ENCODE results near the gene RAB32.
A peak's percentile ranks its signal among the peaks of the same experiment; 100 is the strongest.
"Not testable (repeated sequence)": the region's sequence is repeated elsewhere in the genome, so short reads cannot be mapped to it uniquely, and the experiment has no call there.

The RAB32 gene

DNA sequence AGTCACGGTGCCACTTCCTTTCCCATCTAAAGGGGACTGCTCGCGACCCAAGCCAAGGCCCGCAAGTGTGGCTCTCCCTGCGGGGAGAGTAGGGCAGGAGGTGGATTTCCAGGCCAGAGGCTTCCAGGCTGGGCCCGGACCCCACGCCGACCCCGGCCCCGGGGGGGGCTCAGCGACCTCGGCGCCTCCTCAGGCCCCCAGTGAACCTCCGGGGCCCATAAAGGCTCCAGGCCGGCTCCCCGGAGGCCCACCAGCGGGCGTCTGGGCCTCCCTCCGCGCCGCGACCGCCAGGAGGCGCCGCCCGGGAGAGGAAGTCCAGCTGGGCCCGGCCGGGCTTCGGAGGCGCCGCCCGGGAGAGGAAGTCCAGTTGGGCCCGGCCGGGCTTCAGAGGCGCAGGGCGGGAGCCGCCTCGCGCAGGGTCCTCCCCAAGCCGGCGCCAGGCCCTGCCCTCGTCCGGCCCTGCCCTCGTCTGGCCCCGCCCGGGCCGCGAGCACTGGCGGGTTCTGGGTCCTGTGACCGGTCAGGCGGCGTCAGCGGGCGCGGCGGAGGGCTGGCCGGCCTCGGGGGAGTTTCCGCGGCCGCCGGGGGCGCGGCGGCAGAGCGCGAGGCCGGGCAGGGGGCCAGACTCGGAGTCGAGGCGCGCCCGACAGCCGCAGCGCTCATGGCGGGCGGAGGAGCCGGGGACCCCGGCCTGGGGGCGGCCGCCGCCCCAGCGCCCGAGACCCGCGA lies at the start of gene RAB32:
Gene RAB32, plus strand, starts transcription at position 623 of the 729 bp plus-strand sequence. Its CDS starts 39 bp downstream, at position 662.
- peak; percentile 70 for DNase-seq (ENCODE audit: insufficient read length, low spot score)
- FAIRE-seq, result peak; percentile 52

DNA sequence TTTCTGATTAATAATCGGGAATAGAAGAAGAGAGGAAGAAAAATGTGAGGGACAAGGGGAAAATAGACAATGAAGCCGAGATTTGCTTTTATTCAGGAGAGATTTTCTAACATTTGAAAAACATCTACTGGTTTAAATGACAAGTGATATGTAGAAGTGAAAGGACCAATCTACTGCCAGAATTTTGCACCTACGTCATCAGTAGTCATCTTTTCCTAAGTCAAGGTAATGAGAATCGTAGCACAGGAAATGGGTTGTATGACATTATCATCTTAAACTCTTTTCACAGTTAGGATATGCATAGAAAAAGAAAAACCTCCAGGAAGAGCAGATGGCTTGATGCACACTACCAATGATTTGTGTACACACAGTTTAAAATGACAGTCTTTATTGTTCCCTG lies 45.3 kb upstream of the RAB32 start:
- FAIRE-seq, result no peak

DNA sequence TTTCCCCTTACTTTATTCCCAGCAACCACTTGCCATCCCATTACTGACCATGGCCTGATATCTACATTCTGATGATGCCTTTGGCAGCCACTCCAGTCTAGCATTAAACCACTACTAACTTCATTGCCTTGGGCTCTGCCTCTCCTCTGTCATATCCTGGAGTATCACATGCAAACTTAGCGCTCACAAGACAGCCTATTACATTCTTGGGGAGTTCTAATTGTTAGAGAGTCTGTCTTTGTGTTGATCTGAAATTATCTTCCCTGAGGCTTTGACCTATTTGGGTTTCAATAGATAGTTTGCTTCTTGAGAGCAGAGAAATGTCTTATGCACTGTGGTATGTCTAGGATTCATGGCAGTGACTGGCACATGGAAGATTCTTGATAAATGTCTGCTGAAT lies 40.5 kb upstream of the RAB32 start:
- FAIRE-seq, result no peak
- DNase-seq (ENCODE audit: insufficient read length, low spot score), result no peak

More for the DNA sequence above, 45.3 kb upstream of the RAB32 start:
- no peak for DNase-seq (ENCODE audit: insufficient read length, low spot score)

DNA sequence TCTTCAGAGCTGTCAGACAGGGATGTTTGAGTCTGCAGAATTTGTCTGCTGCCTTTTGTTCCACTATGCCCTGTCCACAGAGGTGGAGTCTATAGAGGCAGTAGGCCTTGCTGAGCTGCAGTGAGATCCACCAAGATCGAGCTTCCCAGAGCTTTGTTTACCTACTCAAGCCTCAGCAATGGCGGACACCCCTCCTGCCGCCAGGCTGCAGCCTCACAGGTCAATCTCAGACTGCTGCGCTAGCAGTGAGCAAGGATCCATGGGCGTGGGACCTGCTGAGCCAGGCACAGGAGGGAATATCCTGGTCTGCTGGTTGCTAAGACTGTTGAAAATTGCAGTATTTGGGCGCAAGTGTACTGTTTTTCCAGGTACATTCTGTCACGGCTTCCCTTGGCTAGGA lies 28.4 kb upstream of the RAB32 start:
- no peak for DNase-seq (ENCODE audit: insufficient read length, low spot score)
- FAIRE-seq, result no peak

DNA sequence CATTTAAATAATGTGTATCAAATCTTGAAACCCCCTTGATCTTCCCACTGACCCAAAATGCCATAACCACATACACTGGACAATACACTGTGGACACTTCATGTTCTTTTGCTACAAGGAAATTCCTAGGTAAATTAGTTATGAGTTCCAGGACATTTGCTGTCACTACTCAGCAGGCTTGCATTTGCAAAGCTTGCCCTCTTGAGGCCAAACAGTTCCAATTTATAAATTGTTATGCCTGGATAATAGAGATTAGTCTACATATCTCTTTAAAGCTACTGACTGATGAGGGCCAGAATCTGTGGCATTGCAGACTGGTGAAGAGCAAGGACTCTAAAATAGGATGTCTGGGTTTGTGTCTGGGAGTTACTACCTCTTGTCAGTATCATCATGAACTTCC lies 17.4 kb upstream of the RAB32 start:
- DNase-seq (ENCODE audit: insufficient read length, low spot score) (no peak), FAIRE-seq (no peak)

DNA sequence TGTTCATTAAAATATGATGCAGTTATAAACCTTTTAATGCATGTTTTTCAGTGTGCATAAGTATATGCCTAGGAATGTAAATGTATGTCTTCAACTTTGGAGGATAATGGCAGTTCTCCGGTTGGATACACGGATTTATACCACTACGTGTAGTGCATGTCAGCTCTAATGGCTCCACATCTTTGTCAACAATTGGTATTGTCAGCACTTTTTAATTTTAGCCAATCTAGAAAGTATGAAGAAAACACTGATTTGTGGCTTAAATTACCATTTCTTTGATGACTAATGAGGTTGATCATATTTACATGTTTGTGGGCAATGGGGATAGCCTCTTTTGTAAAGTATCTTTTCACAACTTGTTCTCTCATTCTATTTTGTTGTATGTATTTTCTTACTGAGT lies 10.9 kb upstream of the RAB32 start:
- DNase-seq (ENCODE audit: insufficient read length, low spot score), result no peak
- FAIRE-seq, result no peak

DNA sequence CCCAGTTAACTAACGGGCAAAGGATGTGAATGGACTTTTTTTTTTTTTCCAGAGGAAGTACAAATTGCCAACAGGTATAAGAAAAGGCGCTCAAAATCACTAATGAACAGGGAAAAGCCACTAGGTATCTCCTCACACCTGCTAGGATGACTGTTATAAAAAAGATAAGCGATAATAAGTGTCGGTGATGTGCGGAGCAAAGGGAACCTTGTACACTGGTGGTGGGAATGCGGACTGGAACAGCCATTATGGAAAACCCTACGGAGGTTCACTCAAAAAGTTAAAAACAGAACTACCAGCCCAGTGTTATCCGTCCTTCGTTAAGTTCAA lies 787 bp upstream of the RAB32 start:
- no peak for DNase-seq (ENCODE audit: insufficient read length, low spot score)
- no peak for FAIRE-seq

DNA sequence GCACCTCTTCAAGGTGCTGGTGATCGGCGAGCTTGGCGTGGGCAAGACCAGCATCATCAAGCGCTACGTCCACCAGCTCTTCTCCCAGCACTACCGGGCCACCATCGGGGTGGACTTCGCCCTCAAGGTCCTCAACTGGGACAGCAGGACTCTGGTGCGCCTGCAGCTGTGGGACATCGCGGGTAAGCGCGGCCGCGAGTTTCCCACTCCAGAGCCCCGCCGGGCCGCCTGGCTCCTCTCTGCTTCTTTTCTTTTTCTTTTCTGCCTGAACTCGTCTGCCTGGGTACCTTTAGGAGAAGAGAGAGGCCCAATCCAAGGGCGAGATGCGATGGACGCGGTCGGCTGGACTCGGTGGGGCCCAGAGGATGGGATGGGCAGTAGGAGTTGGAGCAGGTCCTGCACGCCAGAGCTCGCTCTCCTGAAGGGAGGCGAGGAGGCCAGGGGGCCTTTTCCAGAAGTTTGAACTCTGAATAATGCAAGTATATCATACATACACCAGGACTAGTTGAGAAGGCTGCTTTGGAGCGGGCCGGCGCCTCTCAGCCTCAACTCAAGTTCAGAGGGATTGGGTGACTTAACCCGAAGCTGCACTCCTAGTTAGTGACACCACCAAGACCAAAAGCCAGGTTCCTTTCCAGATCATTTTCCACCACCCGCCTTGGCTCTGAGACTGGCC lies 445 bp downstream of the RAB32 start:
- DNase-seq (ENCODE audit: insufficient read length, low spot score) (peak; percentile 11), FAIRE-seq (no peak)

DNA sequence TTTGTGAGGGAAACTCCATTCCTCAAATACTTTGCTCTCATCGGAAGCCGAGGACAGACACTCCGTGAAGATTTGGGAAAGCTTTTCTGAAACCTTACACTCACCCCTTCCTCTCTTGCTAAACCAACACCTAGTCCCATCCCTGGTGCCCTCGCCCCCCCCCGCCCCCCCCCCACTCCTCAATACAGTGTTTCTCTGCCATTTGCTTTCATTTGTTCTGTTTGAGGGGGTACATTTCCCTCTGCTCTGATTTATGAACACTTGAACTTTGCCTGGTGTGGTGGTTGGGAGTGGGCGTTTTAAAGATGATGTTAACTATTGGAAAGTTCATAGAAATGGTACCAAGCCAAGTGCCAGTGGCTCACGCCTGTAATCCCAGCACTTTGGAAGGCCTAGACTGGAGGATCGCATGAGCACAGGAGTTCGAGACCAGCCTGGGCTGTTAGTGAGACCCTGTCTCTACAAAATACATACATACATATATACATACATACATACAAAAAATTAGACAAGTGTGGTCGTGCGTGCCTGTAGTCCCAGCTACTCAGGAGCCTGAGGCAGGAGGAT lies 1.1 kb downstream of the RAB32 start:
- no peak for FAIRE-seq
- peak; percentile 1 for DNase-seq (ENCODE audit: insufficient read length, low spot score)

DNA sequence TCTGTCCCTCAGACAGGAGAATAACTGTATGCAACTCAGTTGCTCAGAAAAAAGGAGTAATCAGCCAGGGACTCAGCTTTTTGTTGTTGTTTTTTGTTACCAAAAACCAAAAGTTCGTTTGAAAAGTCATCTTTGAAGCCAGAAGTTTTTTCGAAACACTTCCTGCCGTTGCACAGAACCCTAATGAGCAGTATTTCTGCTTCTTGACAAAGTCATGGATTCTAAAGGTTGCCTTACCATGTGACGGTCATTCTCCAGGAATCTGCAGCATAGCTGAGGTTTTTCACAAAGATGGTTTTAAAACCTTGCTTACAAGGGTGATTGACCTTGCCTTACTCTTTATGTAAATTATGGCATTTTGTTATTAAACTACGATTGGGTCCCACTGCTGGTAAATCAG lies 1.9 kb downstream of the RAB32 start:
- DNase-seq (ENCODE audit: insufficient read length, low spot score), result no peak
- no peak for FAIRE-seq

DNA sequence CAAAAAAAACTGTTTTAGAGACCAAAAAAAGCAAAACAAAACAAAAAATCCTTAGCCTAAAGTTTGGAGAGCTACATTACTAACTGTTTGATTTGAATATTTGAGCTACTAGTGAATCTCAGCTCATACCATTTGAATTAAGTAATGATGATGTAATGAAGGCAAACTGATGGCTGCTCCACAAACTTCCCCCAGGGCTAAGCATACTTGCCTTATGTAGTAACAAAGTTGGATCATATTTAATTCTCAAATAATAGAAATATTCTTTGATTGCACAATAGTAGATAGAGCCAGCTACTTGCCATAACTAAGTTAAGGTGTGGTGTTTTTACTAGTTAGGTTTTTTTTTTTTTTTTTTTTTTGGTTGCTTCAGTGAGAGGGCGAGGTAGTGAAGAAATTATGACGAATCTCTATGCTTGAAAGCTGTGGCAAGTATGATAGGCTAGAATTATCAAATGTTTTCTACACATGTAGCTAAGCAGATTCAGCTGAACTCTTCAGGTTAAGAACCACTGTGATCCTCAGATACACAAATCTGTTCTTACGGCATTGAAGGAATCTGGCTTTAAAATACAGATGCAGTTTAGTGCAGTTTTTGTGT lies 2.9 kb downstream of the RAB32 start:
- DNase-seq (ENCODE audit: insufficient read length, low spot score), result peak; percentile 53
- FAIRE-seq, result no peak

DNA sequence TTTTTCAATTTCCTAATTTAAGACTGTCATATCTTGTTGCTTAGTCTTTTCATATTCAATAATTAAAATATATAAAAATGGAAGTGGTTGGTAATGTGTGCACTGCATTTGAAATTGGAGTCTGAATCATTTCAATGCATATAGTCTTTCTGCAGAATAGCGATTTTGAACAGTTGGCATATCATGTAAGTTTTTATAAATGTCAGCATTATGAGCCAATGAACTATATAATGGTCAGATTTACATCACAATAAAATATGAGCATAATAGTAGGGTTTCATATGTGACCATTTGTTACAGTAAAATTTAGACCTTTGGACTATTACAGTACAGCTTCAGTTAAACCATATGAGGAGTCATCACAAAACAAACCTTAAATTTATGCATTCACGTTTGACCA lies 4.3 kb downstream of the RAB32 start:
- DNase-seq (ENCODE audit: insufficient read length, low spot score) (no peak), FAIRE-seq (no peak)

DNA sequence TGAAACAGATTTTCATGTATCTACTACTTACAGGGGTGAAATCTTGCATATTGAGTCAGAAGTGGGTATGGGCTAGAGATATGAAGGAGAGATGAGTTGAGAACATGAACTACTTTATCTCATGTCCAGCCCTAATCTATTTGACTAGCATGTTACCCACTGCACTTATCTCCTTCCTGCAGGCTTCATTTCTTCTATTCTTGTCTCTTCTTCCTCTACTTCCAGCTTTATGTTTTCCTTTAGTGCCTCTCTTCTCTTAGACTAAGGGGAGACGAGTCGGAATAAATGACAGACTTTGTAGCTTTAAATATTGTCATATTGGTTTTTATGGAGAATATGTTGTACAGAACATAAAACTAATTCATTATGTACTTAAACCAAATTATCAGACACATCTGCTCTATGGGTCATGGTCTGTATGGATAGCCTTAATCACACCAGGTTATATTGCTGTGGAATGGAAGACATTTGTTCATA lies 5.3 kb downstream of the RAB32 start:
- DNase-seq (ENCODE audit: insufficient read length, low spot score), result no peak
- FAIRE-seq, result no peak

DNA sequence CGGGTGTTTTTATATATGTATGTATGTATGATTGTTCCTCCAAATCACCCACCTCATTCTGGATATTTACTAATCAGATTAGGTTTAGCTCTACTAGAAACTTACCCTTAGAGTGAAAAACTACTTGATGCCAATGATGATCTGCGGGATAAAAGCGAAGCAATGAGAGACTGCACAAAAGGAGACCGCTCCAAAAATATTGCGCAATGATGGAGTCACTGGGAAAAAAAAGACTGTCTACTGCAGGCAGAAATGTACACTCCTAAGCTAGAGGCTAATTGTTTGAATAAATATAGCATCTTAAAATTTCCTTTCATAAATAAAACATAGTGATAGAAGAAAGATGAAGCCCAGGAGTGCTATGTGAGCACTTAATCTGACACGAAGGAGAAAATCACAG lies 7.3 kb downstream of the RAB32 start:
- FAIRE-seq (no peak), DNase-seq (ENCODE audit: insufficient read length, low spot score) (no peak)

DNA sequence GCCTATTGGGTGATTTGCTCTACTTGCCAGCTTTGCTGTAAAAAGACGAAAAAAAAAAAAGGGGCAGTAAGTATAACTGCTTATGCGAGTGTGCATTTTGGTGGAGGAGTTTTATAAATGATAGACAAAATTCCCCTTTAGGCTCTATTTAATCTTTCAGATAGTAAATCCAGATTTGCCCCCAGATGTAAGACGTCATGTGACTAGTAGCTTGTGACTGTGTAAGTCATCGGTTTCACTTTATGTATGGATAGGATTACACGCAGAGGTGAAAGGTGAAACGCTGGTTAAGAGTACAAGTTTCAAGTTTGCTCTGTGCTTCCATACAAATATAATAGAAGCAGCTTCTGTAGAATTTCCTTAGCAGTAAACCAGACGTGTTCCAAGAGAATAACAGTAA lies 7.9 kb downstream of the RAB32 start:
- FAIRE-seq, result no peak
- DNase-seq (ENCODE audit: insufficient read length, low spot score), result no peak

DNA sequence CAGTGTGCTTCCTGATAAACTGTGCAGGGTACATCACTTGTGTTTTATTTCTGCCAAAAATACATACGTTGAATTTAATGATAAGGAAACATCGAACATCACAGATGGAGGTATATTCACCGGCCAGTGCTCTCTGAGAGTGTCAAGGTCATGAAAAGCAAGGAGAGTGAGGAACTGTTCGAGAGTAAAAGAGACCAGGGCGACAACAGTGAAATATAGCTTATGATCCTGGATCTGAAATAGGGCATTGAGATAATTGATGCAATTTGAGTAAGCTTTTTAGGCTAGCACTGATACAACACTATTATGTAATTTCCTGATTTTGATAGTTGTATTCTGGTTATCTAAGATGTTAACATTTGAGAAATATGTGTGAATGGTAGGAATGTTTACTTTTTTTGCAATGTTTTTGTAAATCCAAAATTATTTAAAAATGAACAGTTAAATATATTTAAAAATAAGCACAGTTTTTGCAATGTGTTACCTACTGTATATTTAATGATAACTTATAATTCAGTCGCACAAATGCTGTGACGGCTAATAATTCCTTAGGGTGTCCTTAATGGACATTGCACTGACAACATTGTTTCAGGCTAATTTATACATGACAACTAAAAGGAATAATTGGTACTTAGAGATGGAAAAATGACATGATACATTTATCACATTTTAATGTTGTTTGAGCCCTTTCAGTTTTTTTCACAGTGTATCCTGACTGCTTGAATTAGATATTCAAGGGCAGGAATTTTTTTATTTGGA lies 9.9 kb downstream of the RAB32 start:
- DNase-seq (ENCODE audit: insufficient read length, low spot score), result no peak
- FAIRE-seq, result no peak

DNA sequence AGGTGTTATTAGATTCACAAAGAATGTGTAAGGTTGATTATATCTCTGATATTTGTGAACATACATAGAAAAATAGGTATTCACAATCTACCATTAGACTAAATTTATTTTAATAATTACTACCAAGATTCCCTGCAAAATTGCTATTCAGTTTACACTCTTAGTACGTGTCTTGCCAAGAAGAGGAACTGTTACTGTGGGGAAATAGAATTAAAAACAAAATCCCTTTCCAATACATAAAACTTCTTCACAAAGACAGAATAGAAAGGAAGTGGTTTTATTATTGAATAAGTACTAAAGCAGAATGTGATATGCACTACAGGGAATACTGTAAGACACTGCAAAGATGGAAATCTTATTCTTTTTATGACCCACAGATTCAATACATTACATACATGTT lies 17.0 kb downstream of the RAB32 start:
- no peak for DNase-seq (ENCODE audit: insufficient read length, low spot score)
- no peak for FAIRE-seq

DNA sequence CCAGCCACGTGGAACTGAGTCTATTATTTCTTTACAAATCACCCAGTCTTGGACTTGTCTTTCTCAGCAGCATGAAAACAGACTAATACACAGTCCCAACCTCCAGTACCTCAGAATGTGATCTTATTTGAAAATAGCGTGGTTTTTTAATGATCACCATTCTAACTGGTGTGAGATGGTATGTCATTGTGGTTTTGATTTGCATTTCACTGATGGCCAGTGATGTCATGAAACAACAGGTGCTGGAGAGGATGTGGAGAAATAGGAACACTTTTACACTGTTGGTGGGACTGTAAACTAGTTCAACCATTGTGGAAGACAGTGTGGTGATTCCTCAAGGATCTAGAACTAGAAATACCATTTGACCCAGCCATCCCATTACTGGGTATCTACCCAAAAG lies 23.0 kb downstream of the RAB32 start:
- FAIRE-seq; DNase-seq (ENCODE audit: insufficient read length, low spot score): not testable (repeated sequence)

DNA sequence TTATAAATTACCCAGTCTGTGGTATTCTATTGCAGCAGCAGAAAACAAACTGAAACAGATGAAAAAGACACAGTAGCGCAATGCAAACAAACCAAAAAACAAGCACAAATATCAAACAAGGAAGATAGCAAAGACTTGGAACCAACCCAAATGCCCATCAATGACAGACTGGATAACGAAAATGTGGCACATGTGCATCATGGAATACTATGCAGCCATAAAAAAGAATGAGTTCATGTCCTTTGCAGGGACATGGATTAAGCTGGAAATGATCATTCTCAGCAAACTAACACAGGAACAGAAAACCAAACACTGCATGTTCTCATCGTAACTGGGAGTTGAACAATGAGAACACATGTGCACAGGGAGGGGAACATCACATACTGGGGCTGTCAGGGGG lies 25.0 kb downstream of the RAB32 start:
- not testable (repeated sequence) for DNase-seq (ENCODE audit: insufficient read length, low spot score); FAIRE-seq

DNA sequence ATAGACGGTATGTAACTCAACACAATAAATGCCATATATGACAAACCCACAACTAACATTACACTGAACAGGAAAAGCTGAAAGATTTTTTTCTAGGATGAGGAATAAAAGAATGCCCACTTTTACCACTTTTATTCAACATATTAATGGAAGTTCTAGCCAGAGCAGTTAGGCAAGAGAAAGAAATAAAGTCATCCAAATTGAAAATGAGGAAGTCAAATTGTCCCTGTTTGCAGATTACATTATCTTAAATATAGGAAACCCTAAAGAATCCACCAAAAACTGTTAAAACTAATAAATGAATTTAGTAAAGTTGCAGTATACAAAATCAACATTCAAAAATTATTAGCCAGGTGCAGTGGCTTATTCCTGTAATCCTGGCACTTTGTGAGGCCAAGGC lies 30.6 kb downstream of the RAB32 start:
- DNase-seq (ENCODE audit: insufficient read length, low spot score), result no peak
- no peak for FAIRE-seq

DNA sequence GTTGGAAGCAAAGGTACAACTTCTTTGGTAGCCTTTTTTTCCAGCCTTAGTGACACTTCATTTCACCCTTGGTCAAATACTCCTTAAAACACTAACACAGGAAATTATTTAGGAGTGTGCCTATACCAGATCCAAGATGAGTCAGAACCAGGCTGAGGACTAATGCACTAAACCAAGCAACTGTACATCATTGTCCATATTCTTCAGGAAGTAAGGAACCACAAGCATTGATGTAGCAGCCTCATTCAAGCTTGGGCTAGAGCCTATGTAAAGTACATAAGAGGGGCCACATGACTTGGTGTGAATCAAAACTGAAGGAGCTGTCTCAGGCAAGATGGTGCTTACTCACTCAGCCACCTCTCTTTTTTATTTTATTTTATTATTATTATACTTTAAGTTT lies 34.4 kb downstream of the RAB32 start:
- FAIRE-seq (no peak), DNase-seq (ENCODE audit: insufficient read length, low spot score) (no peak)

Measured in HTR-8/SVneo (cell line).